ENCODE measurements around the gene ATP6V1B1. TPM values are rescaled to one million over a fixed set of nuclear protein-coding genes. Genes with fewer than 3 reads are reported as not detected.

Gene ATP6V1B1
- total RNA-seq, 1 experiment from 2014 or later, result 4.0 TPM

DNA sequence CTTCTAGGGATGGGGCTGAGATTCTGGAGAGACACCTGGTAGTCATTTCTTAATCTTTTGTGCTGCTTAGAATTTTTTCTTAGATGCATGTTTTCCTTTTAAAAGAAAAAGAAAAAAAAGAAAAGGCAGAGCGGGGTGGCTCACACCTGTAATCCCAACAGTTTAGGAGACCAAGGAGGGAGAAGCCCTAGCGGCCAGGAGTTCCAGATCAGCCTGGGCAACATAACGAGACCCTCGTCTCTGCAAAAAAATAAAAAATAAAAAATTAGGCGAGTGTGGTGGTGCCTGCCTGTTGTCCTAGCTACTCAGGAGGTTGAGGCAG is 46.0 kb upstream of the ATP6V1B1 start:
- no peaks in the 10 kb centered on the region for H3K36me3 ChIP-seq (ENCODE audit: control insufficient read depth, insufficient read depth, low read length)
- Mint-ChIP-seq H3K4me1 (ENCODE audit: low read depth, unreplicated experiment) (peaks cover 11% of the 10 kb centered on the region), H3K27me3 (ENCODE audit: insufficient read depth, unreplicated experiment) (peaks cover 3% of the 10 kb centered on the region), H3K4me3 (ENCODE audit: unreplicated experiment) (no peak overlapping the region), H3K9me3 (ENCODE audit: unreplicated experiment) (no peaks in the 10 kb centered on the region), H3K27ac (ENCODE audit: unreplicated experiment) (no peak overlapping the region), H3K36me3 (ENCODE audit: insufficient read depth, unreplicated experiment) (peaks cover 7% of the 10 kb centered on the region)
- POLR2A ChIA-PET, result no interaction called here
- CTCF ChIA-PET, result no interaction called here
- no peak overlapping the region for H3K4me3 ChIP-seq (ENCODE audit: low read depth, low read length)
- H3K27me3 ChIP-seq (replicated peaks; ENCODE audit: control insufficient read depth, insufficient read depth, low read length), result no peaks in the 10 kb centered on the region
- intact Hi-C loops (cut with micrococcal nuclease; ENCODE audit: unreplicated experiment), result no loop called here
- H3K4me1 ChIP-seq, result no peaks in the 10 kb centered on the region; the same call in 1 of the 2 replicates
- BruUV-seq (replicated peaks), result no TSS peak
- TF ChIP-seq, protein P1, sequence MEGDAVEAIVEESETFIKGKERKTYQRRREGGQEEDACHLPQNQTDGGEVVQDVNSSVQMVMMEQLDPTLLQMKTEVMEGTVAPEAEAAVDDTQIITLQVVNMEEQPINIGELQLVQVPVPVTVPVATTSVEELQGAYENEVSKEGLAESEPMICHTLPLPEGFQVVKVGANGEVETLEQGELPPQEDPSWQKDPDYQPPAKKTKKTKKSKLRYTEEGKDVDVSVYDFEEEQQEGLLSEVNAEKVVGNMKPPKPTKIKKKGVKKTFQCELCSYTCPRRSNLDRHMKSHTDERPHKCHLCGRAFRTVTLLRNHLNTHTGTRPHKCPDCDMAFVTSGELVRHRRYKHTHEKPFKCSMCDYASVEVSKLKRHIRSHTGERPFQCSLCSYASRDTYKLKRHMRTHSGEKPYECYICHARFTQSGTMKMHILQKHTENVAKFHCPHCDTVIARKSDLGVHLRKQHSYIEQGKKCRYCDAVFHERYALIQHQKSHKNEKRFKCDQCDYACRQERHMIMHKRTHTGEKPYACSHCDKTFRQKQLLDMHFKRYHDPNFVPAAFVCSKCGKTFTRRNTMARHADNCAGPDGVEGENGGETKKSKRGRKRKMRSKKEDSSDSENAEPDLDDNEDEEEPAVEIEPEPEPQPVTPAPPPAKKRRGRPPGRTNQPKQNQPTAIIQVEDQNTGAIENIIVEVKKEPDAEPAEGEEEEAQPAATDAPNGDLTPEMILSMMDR (IDR thresholded peaks at IDR 0.05; ENCODE audit: insufficient read depth in 1 of 2, low read depth in 1 of 2, low read length in 1 of 2, severe bottlenecking in 1 of 2, unreplicated experiment in 1 of 2), result no peak
- no peak for DNase-seq
- H3K9me3 ChIP-seq, result no peaks in the 10 kb centered on the region

DNA sequence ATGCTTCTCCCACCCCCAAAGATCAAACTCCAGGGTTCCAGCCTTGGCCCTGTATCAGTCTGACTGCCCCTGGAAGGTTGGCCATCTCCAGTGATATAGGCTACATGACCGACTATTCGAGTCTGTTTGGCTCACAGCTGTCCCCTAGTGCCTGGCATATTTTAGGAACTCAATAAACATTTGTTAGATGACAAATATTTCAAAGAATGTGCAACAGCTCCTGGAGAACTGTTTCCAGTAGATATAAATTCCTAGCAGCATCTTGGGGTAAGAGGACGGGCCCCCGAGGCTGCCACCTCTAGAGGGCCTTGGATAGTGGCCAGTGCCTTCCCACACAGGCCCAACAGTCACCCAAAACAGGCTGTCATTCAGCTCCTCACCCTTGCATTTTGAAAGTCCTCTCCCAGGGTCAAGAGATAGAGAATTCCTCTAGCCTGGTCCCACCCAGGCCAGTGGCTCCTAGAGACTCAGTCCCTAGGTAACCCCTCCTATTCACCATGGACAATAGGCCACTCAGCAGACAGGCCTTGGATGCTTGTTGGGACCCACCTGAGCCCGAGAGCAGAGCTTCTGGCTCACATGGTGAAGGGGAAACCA is 45.1 kb upstream of the ATP6V1B1 start:
- BruUV-seq (replicated peaks), result no TSS peak
- POLR2A ChIA-PET, result no interaction called here
- Histone ChIP-seq H3K4me3 (ENCODE audit: low read depth, low read length) (no peak overlapping the region), H3K27me3 (replicated peaks; ENCODE audit: control insufficient read depth, insufficient read depth, low read length) (no peaks in the 10 kb centered on the region), H3K4me1 (no peaks in the 10 kb centered on the region; the same call in 1 of the 2 replicates), H3K9me3 (no peaks in the 10 kb centered on the region), H3K36me3 (ENCODE audit: control insufficient read depth, insufficient read depth, low read length) (no peaks in the 10 kb centered on the region)
- H3K4me1 Mint-ChIP-seq (ENCODE audit: low read depth, unreplicated experiment), result peaks cover 11% of the 10 kb centered on the region
- TF ChIP-seq, protein P1 (IDR thresholded peaks at IDR 0.05; ENCODE audit: insufficient read depth in 1 of 2, low read depth in 1 of 2, low read length in 1 of 2, severe bottlenecking in 1 of 2, unreplicated experiment in 1 of 2), result no peak
- no peak for DNase-seq
- H3K27me3 Mint-ChIP-seq (ENCODE audit: insufficient read depth, unreplicated experiment), result peaks cover 3% of the 10 kb centered on the region
- H3K36me3 Mint-ChIP-seq (ENCODE audit: insufficient read depth, unreplicated experiment), result peaks cover 7% of the 10 kb centered on the region
- no peak overlapping the region for H3K4me3 Mint-ChIP-seq (ENCODE audit: unreplicated experiment)
- CTCF ChIA-PET, result no interaction called here
- H3K27ac Mint-ChIP-seq (ENCODE audit: unreplicated experiment), result no peak overlapping the region
- H3K9me3 Mint-ChIP-seq (ENCODE audit: unreplicated experiment), result no peaks in the 10 kb centered on the region
- intact Hi-C loops (cut with micrococcal nuclease; ENCODE audit: unreplicated experiment), result no loop called here

DNA sequence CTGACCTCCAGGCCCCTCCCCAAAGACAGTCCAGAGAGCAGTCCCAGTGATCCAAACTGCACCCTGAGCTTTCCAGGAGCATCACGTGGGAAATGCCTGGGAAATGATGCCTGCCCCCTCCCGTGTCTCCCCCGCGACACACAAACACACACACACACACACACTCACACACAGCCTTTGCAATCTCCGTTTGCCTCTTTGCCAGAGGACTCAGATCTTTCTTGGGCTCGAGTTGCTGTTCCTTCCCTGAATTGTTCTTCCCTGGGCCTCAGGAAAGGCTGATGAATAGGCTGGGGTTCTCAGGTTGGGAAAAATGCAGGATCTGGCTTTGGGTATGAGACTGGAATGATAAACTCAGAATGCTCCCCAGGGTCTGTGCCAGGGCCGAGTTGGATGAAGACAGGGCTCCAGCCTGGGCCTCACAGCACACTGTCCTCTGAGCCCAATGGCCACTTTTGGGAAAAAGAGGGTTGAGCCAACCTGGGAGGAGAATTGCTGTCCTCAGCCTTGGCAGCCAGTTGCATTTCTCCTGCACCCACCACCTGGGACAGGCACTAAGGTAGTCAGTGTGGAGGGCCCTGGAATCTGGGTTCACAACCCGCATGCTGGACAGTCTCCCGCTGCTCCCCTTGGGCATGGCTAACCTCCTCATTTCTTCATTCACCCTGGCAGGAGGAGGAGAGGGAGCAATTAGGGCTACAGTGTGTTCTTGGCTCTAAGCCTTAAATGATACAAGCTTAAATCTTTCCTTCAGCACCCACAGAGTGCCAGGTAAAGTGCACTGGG is 43.9 kb upstream of the ATP6V1B1 start:
- TF ChIP-seq, protein P1 (IDR thresholded peaks at IDR 0.05; ENCODE audit: insufficient read depth in 1 of 2, low read depth in 1 of 2, low read length in 1 of 2, severe bottlenecking in 1 of 2, unreplicated experiment in 1 of 2), result no peak
- H3K4me1 ChIP-seq, result no peaks in the 10 kb centered on the region; the same call in 1 of the 2 replicates
- Mint-ChIP-seq H3K27me3 (ENCODE audit: insufficient read depth, unreplicated experiment) (peaks cover 3% of the 10 kb centered on the region), H3K4me1 (ENCODE audit: low read depth, unreplicated experiment) (peaks cover 6% of the 10 kb centered on the region), H3K9me3 (ENCODE audit: unreplicated experiment) (no peaks in the 10 kb centered on the region), H3K4me3 (ENCODE audit: unreplicated experiment) (no peak overlapping the region), H3K36me3 (ENCODE audit: insufficient read depth, unreplicated experiment) (peaks cover 7% of the 10 kb centered on the region), H3K27ac (ENCODE audit: unreplicated experiment) (no peak overlapping the region)
- no peaks in the 10 kb centered on the region for H3K27me3 ChIP-seq (replicated peaks; ENCODE audit: control insufficient read depth, insufficient read depth, low read length)
- no peaks in the 10 kb centered on the region for H3K9me3 ChIP-seq
- H3K36me3 ChIP-seq (ENCODE audit: control insufficient read depth, insufficient read depth, low read length), result no peaks in the 10 kb centered on the region
- ChIA-PET CTCF (interaction anchor here (1.4 kb wide), 1 partner anchor 57 kb away, joined by 5 read pairs; no protein-coding TSS in a partner anchor), POLR2A (no interaction called here)
- H3K4me3 ChIP-seq (ENCODE audit: low read depth, low read length), result no peak overlapping the region
- intact Hi-C loops (cut with micrococcal nuclease; ENCODE audit: unreplicated experiment), result no loop called here
- no TSS peak for BruUV-seq (replicated peaks)
- DNase-seq, result no peak

Data from Caco-2 (cell line).